Left forelimb (tissue), 1 donor: ENCODE data around the gene CD6.

Experiments
- DNase-seq: peaks from one replicate; pipeline ENCODE4 v3.0.0-alpha.2; 2018; ENCODE audit warnings: low spot score

The CD6 gene

GRCh38 chr11:61010466-61011228, 39.2 kb downstream of the CD6 start:
- DNase-seq = no peak

- DNase-seq = no peak
Measured at GRCh38 chr11:61011229-61011870, 39.9 kb downstream of the CD6 start.

GRCh38 chr11:61011950-61012736, 40.7 kb downstream of the CD6 start:
- no peak for DNase-seq

DNA sequence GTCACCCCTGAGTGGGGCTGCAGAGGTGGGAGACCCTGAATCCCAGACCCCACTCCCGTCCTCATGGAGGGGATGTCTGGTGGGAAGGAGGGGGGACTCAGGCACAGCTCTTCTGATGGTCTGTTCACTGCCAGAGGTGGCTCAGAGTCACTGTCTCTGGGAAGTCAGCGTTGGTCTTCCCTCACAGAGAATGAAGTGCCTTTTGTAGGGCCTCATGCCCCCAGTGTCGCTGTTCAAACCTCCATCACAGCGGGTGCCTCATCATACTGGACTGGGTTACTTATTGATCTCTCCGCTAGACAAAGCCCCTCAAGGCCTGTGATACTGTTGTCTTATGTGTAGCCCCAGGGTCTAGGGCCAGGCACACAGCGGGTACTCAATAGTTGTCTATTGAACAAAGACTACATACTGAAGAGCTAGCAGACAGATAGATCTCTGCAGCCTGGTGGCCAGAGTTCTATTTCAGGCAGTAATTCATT, 41.3 kb downstream of the CD6 start:
- DNase-seq = no peak

DNA sequence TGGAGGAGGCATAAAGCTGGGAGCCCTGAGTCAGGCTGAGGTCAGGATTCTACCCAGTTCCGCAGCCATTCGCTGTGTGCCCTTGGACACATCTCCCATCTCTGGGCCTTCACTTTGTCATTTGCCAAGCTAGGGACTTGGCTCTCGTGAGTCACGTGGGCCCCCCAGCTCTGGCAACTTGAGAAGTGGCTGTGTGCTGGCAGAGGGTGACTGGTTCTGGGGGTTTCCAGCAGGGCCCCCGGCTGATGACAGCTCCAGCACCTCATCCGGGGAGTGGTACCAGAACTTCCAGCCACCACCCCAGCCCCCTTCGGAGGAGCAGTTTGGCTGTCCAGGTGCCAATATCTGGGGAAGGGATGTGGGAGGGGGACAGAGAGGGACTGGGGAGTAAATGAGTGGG, 46.6 kb downstream of the CD6 start:
- DNase-seq = no peak

GRCh38 chr11:61019037-61019831, 47.8 kb downstream of the CD6 start:
- DNase-seq = no peak

GRCh38 chr11:61019832-61020405, 48.4 kb downstream of the CD6 start:
- peak; percentile 54 for DNase-seq

- DNase-seq = peak; percentile 56
Measured at GRCh38 chr11:61020551-61021235, 49.2 kb downstream of the CD6 start.

- peak; percentile 38 for DNase-seq
Measured at GRCh38 chr11:61021661-61022212, 50.3 kb downstream of the CD6 start.

- peak; percentile 48 for DNase-seq
Measured at GRCh38 chr11:61022311-61023085, 51.0 kb downstream of the CD6 start.

- DNase-seq = peak; percentile 26
Measured at GRCh38 chr11:61023086-61023965, 51.8 kb downstream of the CD6 start.

DNA sequence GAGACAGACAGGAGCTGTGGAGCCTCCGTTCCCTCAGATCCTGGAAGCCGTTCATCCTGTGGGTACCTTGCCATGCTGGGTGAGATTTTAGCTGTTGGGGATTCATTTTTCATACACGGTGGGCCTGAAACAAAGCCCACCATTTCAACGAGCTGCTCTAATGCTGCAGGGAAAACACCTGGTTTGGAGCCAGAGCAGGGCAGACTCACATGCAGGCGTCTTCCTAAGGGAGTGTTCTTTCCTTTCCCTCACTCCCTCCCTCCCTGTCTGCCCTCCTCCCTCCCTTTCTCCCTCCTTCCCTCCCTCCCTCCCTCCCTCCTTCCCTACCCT, 52.5 kb downstream of the CD6 start:
- no peak for DNase-seq

- DNase-seq = peak; percentile 41
Measured at GRCh38 chr11:61024938-61025820, 53.7 kb downstream of the CD6 start.

GRCh38 chr11:61025821-61026120, 54.3 kb downstream of the CD6 start:
- no peak for DNase-seq

DNA sequence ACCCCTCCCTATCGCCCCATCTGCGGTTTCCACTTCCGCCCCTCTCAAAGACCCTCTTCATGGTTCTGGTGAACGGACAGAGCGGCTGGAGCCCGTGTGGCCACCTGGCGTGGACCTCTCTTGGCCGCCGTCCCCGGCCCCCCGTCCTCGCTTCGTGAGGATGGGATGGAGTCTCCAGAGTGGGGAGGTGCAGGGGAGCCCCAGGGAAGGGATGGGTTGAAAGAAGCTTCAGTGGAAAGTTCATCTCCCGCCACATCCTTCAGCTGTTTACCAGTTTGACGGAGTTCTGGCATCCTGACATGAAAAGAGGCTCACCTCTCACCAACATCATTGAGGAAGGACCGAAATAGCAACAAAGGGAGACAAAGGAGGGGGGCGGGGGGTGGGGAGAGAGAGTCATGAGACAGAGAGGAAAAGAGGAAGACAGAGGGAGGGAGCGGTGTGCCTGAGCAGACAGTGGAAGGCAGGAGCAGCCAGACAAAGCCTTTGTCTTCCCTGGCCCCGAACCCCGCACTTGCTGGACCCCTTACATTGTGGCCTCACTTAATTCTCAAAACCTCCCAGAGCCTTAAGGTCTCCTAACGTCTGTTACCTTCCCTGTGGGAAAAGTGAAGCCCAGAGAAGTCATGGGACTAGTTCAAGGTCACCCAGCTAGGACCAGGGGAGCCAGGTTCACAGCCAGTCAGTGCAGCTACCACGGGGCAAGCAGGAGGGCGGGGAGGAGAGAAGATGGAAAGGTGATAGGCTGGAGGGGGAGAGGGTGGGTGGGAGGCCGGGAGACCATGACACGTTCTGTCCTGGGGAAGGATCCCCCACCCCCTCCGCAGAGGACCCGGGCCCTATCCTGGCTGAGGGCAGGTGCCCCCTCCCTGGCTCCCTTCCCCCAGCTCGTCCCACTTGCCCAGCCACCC, 54.9 kb downstream of the CD6 start:
- peak; percentile 51 for DNase-seq

- DNase-seq = peak; percentile 54
Measured at GRCh38 chr11:61027141-61027840, 55.8 kb downstream of the CD6 start.
